GM18498 (cell line): ENCODE data around the gene PTGFRN.
A peak's percentile ranks its signal among the peaks of the same experiment; 100 is the strongest.

Source experiments
- ATAC-seq: cut with Tn5 transposase; IDR thresholded peaks from one replicate; pipeline ENCODE4 v1.9.1; 2021; ENCODE audit warnings: mild to moderate bottlenecking, moderate library complexity; ENCODE audit not compliant: unreplicated experiment

Gene PTGFRN

DNA sequence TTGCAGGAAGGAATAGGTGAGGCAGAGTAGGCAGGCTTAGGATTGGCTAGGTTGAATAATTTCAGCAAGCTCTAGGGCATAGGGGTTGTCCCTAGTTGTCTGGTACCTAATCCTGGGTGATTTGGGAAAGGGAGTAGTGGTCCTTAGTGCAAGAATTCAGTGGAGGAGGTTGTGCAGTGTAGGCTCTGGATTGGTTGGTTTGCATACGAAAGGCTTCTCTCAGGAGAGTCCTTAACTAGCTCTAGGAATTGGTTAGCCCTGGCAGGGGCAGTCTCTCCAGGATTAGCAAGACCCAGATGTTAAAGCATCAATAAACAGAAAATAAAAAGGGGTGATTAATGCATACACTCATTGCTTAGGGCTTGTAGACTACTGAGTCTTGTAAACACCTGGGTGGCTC, 82.2 kb downstream of the PTGFRN start:
- ATAC-seq, result no peak

DNA sequence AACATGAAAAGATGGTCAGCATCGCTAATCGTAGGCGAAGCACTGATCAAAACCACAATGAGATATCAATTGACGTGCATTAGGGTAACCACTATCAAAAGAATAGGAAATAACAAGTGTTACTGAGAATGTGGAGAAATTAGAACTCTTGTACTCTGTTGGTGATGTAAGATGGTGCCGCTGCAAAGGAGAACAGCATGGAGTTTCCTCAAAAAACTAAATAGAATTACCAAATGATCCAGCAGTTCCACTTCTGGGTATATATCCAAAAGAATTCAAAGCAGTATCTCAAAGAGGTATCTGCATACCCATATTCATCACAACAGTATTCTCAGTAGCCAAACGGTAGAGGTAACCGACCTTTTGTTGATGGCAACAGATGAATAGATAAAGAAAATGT, 83.6 kb downstream of the PTGFRN start:
- ATAC-seq, result no peak

DNA sequence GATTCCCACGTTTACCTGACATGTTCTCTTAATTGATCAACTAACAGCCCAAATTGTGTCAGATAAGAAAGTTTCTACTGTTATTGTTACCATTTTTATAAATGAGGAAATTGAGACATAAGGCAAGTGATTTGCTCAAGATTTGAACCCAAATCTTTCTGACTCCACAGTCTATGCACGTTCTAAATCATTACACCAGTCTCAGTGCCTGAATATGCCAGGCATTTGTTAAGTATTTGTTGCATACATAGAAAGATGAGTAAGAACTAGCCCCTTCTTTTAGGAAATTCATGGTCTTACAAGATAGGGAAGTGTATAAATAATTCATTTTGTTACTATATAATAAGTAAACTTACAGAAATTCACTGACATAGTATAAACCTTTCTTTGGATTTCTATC, 84.7 kb downstream of the PTGFRN start:
- no peak for ATAC-seq

DNA sequence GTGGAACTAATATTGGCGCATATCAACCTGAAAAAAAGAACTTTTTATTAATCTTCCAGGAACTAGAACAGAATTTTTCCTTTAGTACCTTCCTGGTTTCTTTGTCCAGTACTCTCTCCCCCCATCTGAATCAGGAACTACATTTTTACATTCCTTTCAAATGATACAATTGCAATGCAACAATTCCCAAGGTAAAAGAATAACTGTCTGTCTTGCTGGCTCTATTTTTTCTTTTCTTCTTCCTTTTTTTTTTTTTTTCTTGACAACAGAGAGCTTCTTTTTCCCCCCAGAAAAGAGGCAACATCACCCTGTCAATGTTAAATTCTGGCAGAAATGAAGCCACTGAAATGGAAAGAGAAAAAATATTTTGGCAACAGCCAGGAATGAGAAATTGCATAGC, 87.3 kb downstream of the PTGFRN start:
- ATAC-seq, result no peak

DNA sequence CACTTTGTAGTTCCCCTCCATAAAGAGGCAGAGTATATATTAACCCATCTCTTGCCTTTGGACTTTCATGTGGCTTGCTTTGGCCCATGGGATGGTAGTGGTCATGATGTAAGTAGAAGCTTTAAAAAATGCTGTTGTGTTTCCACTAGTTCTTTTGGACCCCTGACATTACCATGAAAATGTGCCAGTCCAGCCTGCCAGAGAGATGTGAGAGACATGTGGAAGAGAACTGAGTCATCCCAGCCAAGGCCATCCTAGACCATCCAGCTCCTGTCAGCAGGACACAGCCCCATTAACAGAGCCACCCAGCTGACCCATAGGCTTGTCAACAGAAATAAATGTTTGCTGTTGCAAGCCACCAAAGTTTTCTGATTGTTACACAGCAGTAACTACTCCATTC, 87.9 kb downstream of the PTGFRN start:
- ATAC-seq, result no peak

DNA sequence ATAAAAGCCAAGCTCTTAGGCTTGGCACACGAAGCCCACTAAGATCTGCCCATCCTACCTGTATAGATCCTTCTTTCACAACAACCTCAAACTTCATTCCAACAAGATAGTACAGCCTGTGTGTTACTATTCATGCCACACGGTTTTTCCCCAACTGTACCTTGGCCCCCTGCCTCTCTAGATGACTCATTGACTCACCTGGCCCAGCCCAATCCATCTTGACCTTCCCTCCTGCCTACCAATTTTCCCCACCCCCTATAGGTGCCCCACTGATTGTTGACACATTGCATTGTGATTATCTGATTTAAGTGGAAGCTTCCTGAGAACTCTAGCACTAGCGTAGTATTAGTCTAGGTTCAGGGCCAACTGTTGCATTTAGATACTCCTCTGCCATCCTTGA, 89.9 kb downstream of the PTGFRN start:
- no peak for ATAC-seq

DNA sequence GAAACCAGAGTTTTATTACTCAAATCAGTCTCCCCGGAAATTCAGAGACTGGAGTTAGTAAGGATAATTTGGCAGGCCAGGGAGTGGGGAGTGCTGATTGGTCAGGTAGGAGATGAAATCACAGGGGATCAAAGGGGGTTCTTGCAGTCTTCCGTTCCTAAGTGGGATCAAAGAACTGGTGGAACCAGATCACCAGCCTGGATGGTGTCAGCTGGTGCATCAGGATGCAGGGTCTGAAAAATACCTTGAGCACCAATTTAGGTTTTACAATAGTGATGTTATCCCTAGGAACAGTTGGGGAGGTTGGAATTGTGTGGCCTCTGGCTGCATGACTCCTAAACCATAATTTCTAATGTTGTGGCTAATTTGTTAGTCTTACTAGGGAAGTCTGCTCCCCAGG, 90.4 kb downstream of the PTGFRN start:
- no peak for ATAC-seq

DNA sequence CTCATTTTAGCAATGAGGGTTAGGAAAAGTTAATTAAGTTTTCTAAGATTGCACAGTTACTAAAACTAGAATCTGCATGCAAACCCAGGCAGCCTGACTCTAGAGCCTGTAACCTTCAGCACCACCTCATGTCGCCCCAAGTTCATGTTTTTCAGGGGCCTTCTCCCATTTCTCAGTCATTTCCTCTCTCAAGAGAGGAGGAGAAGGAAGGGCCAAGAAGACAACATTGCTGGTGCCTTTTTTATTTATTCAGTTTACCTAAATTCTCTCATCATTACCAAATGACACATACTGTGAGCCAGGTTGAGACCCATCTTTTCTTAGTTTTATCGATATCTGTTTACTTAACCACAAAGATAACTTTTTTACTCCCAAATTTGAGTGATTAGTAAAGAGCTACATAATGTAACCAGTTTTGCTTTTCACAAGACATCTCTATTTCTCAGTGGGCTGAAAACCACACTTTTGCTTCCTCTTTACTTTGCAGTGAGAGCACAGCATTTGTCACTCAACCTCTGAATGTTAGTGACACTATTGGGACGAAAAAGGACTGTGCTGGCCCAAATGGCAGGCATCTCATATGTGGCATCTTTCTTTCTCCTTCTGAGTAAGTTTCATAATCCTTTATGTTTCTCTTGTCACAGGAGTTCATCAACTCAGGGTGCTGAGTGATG, 91.7 kb downstream of the PTGFRN start, which contains the start of gene CD101:
Gene CD101 (plus strand): TSS at position 507 of the 674 bp plus-strand sequence. CDS start 58 bp downstream, at position 565.
- peak; percentile 96 for ATAC-seq

DNA sequence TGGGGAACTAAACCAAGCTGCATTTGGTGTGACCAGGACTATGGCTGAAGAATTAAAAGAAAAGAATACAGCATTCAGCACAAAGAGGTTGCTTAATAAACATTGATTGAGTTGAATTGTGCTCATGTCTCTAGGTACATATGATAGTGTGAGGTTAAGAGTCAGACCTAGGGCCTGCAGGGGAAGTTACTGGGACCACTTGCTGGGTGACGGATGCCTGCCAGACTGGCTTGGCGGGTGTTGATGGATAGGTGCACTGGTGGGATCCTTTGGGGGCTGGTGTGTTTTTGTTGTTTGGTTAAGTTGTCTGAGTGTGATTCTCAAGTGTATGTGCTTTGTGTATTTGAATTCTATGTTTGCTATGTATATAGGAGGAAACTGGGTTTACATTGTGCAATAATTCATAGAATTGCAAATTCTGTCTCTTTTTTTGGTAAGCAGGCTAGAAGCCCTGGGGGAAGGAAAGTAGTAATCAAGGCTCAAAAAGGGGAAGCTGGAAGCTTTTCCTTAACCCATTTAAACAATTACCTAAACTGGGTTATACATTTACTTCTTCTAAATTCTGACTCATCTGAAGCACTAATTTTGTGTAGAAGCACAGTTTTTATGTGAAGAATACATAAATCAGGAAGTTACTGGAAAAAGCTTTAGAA, 93.6 kb downstream of the PTGFRN start:
- ATAC-seq, result no peak

DNA sequence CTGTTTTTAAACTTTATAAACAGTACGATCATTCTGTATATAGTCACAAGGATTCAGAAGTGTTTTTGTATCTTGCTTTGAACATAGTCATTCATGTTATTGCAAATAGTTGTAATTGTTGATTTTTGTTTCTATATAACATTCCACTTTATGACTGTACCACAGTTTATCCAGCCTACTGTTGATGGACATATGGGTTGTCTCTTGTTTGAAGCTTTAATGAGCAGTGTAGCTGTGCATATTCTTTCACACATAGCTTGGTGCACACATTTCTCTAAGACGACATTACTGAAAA, 98.0 kb downstream of the PTGFRN start:
- no peak for ATAC-seq

DNA sequence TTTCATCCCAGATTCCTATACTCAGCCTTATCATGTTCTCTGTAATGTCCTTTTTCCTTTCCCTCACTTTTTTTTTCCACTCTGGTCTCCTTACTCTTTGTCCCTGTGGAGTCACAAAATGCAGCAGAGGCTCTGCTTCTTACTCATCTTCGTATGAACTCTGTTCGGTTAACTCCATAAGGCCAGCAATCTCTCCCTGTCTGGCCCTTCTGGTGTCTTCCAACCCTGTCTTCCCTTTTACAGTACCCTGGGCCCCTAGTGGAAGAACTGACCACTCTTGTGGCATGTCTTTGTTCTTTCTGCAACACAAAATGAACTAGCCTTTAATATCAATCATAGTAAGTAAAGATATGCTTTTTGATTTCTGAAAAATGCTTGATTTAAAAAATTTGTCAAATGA, 98.9 kb downstream of the PTGFRN start:
- no peak for ATAC-seq

DNA sequence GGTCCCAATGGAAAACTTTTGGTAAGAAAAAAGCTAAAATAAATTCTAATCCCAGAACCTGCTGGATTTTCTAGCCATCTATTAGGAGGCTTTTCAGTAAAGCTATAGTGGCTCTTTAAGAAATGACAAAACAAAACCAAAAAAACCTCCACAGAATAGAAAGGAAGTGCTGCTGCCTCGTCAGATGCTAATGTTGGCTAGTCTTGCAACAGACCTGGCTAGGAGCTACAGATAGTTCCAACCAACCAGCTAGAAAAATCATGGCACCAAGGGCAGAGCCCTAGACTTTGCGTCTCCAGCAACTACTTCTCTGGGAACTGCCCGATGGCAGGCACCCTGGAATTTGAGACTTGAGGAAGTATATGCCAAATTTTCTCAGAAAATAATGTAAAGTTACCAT, 99.4 kb downstream of the PTGFRN start:
- no peak for ATAC-seq

DNA sequence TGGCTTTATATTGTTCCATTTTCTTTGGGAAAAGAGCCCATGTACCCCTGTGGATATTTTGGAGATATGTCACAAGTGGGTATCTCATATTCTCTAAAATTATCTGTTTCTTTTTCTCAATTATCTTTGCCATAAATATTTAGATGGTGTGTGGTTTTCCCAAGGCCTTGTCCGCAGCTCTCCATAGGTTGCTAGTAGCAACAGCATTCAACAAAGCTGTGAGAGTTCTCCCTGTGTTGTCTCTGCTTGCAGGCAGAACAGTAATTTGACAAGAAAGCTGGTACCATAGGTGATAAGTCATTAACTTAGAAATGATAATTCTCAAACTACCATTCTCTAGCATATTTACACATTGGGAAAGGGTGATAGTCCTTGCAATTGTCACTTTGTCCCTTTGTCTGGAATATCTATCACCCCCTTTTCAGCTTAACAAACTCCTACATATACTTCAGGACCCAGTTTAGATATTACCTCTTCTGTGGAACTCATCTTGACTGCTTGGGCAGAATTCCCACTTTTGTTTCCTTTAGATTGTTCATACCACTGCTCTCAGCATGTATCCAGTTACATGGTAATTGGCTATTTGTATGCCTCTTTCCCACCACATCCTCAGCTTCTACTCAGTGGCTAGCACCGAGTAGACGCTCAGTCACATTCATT, 100.7 kb downstream of the PTGFRN start:
- ATAC-seq, result no peak

DNA sequence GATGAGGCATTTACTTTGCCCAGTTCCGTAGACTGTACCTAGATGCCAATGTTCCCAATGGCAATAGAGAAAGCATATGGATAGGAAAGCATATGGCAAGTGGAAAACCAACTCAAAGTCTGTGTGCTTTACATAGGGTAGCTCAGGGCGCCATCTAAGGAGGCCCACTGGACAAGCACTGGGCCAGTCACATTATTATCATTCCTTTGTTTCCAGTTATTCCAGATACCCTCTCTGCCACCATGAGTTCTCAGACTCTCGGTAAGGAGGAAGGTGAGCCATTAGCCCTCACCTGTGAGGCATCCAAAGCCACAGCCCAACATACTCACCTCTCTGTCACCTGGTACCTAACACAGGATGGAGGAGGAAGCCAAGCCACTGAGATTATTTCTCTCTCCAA, 101.6 kb downstream of the PTGFRN start:
- ATAC-seq, result no peak

DNA sequence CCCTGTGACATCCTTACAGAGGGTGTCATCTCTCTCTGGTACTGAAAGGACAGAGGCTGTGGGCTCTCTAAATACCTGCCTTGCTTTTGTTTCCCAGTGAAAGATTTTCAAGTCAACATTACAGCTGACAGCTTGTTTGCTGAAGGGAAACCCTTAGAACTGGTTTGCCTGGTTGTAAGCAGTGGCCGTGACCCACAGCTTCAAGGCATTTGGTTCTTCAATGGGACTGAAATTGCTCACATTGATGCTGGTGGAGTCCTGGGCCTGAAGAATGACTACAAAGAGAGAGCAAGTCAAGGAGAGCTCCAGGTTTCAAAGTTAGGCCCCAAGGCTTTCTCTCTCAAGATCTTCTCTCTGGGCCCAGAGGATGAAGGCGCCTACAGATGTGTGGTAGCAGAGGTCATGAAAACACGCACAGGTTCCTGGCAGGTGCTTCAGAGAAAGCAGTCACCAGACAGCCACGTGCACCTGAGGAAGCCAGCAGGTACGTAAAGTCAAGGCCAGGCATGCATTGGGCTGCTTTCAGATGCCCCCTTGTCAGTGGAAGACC, 103.7 kb downstream of the PTGFRN start:
- no peak for ATAC-seq

DNA sequence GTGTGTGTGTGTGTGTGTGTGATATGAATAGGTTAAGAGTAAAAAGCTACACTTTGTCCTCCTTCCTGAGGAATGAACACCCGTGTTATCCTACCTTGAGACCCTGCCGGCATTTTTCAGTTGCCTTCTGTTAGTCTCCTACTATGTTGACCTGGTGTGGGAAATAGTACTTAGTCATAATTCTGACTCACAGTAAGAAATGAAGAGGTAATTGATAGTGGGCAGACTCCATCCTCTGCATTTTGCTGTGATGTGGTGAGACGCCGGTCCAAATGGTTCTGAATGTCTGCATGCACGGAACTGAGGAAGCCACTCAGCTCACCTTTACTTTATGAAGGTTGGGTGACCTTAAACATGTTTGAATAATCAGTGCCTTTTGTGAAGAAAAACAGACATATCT, 104.5 kb downstream of the PTGFRN start:
- no peak for ATAC-seq

DNA sequence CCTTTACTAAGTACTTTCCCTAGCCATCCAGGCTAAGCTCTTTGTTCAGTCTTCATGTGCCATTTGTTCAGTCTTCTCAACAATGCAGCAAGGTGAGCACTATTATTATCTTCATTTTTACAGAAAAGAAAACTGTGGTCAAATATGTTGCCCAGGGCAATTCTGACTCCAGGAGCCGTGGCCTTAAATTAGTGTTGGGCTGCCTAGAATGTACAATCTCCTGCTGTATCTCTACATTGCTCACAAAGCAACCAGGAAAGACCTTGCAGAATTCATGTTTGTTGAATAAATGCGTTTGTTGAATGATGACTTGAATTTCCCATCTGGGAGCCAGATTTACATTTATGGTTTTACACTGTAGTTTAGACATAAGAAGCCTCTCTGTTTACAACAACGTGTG, 106.0 kb downstream of the PTGFRN start:
- ATAC-seq, result no peak

DNA sequence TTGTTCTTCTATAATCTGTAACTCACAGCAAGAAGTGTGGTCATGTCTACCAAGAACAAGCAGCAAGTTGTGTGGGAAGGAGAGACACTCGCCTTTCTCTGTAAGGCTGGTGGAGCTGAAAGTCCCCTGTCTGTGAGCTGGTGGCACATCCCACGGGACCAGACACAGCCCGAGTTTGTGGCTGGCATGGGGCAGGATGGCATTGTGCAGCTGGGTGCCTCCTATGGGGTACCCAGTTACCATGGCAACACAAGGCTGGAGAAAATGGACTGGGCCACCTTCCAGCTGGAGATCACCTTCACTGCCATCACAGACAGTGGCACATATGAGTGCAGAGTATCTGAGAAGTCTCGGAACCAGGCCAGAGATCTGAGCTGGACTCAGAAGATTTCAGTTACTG, 107.3 kb downstream of the PTGFRN start:
- ATAC-seq, result no peak

DNA sequence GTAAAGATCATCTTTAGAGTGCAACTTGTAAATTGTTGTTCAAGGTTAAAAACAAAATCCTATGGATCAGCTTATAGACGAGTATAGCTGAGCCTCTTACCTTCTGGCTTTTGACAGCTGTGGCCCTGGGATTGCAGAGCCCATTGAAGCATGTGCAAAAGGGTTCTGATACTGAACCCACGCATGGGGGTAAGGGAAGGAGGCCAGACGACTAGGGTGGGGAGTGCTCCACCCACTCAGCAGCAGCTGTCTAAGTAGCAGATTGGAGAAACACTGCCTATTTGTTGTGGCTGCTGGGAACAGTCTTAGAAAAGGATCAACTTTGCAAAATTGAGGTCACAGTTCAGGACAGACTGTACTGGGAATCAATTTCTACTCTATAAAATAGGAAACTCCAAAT, 107.9 kb downstream of the PTGFRN start:
- ATAC-seq, result peak; percentile 71

DNA sequence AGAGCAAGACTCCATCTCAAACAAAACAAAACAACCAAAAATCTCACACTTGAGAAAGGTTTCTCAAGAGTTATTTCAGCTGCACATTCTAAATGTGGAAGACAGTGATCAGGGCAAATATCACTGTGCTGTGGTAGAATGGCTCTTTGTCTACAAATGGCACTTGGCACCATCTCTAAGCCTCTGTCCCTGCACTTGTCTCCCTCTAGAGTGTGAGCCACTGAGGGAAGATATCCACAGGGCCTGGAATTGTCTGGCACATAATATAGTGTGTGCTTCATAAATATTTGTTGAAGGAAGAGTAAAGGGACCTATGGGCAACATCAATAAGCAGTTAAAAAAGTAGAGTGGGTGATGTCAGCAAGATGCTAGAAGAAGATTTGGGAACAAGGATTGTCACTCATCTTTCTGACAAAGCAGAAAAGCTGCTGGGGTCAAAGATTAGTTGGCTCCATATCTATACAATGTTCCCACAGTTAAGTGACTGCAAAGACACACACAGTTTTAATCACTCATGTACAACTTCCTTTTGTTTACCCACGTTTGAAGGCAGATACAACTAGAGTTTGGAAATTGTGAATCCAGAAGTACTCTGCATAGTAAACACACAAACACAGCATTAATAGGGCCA, 110.9 kb downstream of the PTGFRN start:
- no peak for ATAC-seq

DNA sequence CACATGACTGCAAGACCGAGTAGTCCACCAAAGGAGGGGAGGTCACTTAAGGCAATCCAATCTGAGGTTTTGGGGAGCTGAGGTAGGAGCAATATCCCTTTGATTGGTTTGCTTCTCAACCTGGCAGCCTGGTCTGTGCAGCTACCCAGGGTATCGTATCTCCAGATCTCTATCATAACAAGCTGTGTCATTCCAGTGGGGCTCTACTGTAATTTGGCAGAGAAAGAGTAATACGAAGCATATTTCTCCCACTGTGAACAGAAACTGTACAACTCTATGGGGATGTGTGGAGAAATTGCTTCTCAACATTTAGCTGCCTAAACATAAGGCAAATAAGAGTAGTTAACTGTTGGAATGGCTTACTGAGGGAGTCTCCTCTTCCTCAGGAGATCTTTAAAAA, 112.4 kb downstream of the PTGFRN start:
- ATAC-seq, result no peak

DNA sequence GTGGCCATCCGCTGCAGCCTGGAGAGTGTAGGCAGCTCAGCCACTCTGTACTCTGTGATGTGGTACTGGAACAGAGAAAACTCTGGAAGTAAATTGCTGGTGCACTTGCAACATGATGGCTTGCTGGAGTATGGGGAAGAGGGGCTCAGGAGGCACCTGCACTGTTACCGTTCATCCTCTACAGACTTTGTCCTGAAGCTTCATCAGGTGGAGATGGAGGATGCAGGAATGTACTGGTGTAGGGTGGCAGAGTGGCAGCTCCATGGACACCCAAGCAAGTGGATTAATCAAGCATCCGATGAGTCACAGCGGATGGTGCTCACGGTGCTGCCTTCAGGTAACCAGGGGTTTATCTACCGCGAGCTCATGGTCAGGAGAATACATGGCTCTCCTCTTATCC, 115.9 kb downstream of the PTGFRN start:
- no peak for ATAC-seq
